H9 (cell line): ENCODE results near the gene C1orf56. TPM values are rescaled to one million over a fixed set of nuclear protein-coding genes. Genes with fewer than 3 reads are reported as not detected.

Experiments used
- DNase-seq: peaks from one replicate; pipeline ENCODE4 v3.0.0-alpha.2; 2017
- H2AFZ ChIP-seq: one replicate; pipeline ENCODE4 v1.6.1; 2013; ENCODE audit warnings: mild to moderate bottlenecking, low read length, control low read depth, moderate library complexity
- H2AK5ac ChIP-seq: 2 replicates; pipeline ENCODE4 v1.6.1; 2013; ENCODE audit warnings: low read length, control low read depth, mixed read lengths; ENCODE audit not compliant: insufficient read length
- H2BK120ac ChIP-seq: one replicate; pipeline ENCODE4 v1.6.1; 2013; ENCODE audit warnings: low read depth, mild to moderate bottlenecking, low read length, control low read depth, inconsistent platforms; ENCODE audit not compliant: poor library complexity, severe bottlenecking
- H2BK12ac ChIP-seq: 2 replicates; pipeline ENCODE4 v1.6.1; 2013; ENCODE audit warnings: low read length, control low read depth, mixed read lengths, low read depth; ENCODE audit not compliant: insufficient read length
- H2BK15ac ChIP-seq: 2 replicates; pipeline ENCODE4 v1.6.1; 2013; ENCODE audit warnings: low read depth, low read length, control low read depth
- H2BK20ac ChIP-seq: one replicate; pipeline ENCODE4 v1.6.1; 2013; ENCODE audit warnings: low read depth, mild to moderate bottlenecking, low read length, control low read depth, inconsistent platforms; ENCODE audit not compliant: poor library complexity, severe bottlenecking
- H2BK5ac ChIP-seq: 2 replicates; pipeline ENCODE4 v1.6.1; 2013; ENCODE audit warnings: low read length, control low read depth, mixed read lengths; ENCODE audit not compliant: insufficient read length
- H3K14ac ChIP-seq: 2 replicates; pipeline ENCODE4 v1.6.1; 2013; ENCODE audit warnings: low read length, control low read depth; ENCODE audit not compliant: insufficient read depth
- H3K18ac ChIP-seq: 2 replicates; pipeline ENCODE4 v1.6.1; 2013; ENCODE audit warnings: low read depth, mild to moderate bottlenecking, mixed read lengths, low read length, control low read depth; ENCODE audit not compliant: insufficient read length
- H3K23ac ChIP-seq: 2 replicates; pipeline ENCODE4 v1.6.1; 2013; ENCODE audit warnings: low read length, control low read depth, mixed read lengths, low read depth; ENCODE audit not compliant: insufficient read length
- H3K23me2 ChIP-seq: 2 replicates; pipeline ENCODE4 v1.6.1; 2013; ENCODE audit warnings: low read depth, mild to moderate bottlenecking, mixed read lengths, low read length, control low read depth; ENCODE audit not compliant: insufficient read length, poor library complexity, severe bottlenecking
- H3K27ac ChIP-seq: 2 replicates; pipeline ENCODE4 v1.5.1; 2013; ENCODE audit warnings: low read length, control low read depth, mixed read lengths, low read depth; ENCODE audit not compliant: insufficient read length
- H3K27me3 ChIP-seq: 2 replicates; pipeline ENCODE4 v1.6.1; 2013; ENCODE audit warnings: low read length, control low read depth, inconsistent platforms; ENCODE audit not compliant: insufficient read depth
- H3K4ac ChIP-seq: 2 replicates; pipeline ENCODE4 v1.6.1; 2013; ENCODE audit warnings: low read depth, mild to moderate bottlenecking, control low read depth, inconsistent platforms, low read length, moderate library complexity
- H3K4me1 ChIP-seq: 2 replicates; pipeline ENCODE4 v1.6.1; 2013; ENCODE audit warnings: low read length, control low read depth, inconsistent platforms; ENCODE audit not compliant: insufficient read depth
- H3K4me2 ChIP-seq: 2 replicates; pipeline ENCODE4 v1.6.1; 2013; ENCODE audit warnings: low read length, control low read depth, mixed read lengths; ENCODE audit not compliant: insufficient read length, insufficient read depth
- H3K56ac ChIP-seq: 2 replicates; pipeline ENCODE4 v1.6.1; 2013; ENCODE audit warnings: low read depth, mild to moderate bottlenecking, mixed read lengths, low read length, control low read depth; ENCODE audit not compliant: insufficient read length
- H3K79me1 ChIP-seq: 2 replicates; pipeline ENCODE4 v1.6.1; 2013; ENCODE audit warnings: low read depth, mild to moderate bottlenecking, moderate library complexity, low read length, control low read depth, inconsistent platforms; ENCODE audit not compliant: insufficient read depth, poor library complexity, severe bottlenecking
- H3K79me2 ChIP-seq: 2 replicates; pipeline ENCODE4 v1.6.1; 2013; ENCODE audit warnings: low read length, control low read depth, inconsistent platforms; ENCODE audit not compliant: insufficient read depth
- H3K9ac ChIP-seq: 2 replicates; pipeline ENCODE4 v1.6.1; 2013; ENCODE audit warnings: low read length, control low read depth, mixed read lengths; ENCODE audit not compliant: insufficient read length; ENCODE audit errors: extremely low read depth
- H3K9me3 ChIP-seq: one replicate; pipeline ENCODE4 v1.6.1; 2013; ENCODE audit warnings: low read depth, low read length, inconsistent platforms; ENCODE audit not compliant: control insufficient read depth
- H3T11ph ChIP-seq: one replicate; pipeline ENCODE4 v1.6.1; 2013; ENCODE audit warnings: mild to moderate bottlenecking, low read length, control low read depth, inconsistent platforms
- H4K20me1 ChIP-seq: one replicate; pipeline ENCODE4 v1.6.1; 2013; ENCODE audit not compliant: control insufficient read depth, insufficient read length, insufficient read depth
- H4K5ac ChIP-seq: 2 replicates; pipeline ENCODE4 v1.6.1; 2013; ENCODE audit warnings: low read depth, mild to moderate bottlenecking, mixed read lengths, low read length, control low read depth; ENCODE audit not compliant: insufficient read length
- H4K8ac ChIP-seq: replicated peaks from 2 replicates; pipeline ENCODE4 v1.6.1; 2013; ENCODE audit warnings: low read length, control low read depth, mixed read lengths, low read depth; ENCODE audit not compliant: insufficient read length
- H4K91ac ChIP-seq: 2 replicates; pipeline ENCODE4 v1.6.1; 2013; ENCODE audit warnings: low read depth, mild to moderate bottlenecking, moderate library complexity, mixed read lengths, low read length, control low read depth; ENCODE audit not compliant: insufficient read length
- H3K27ac Mint-ChIP-seq, 3 experiments: 2 replicates in 2 of 3; 3 replicates in 1 of 3; pipeline ENCODE4 v1.8.0; 2020 to 2021; ENCODE audit warnings: mixed read lengths in 3 of 3, mild to moderate bottlenecking in 1 of 3, moderate library complexity in 1 of 3
- H3K27me3 Mint-ChIP-seq: 2 replicates; pipeline ENCODE4 v1.8.0; 2021; ENCODE audit warnings: low read depth, mild to moderate bottlenecking, moderate library complexity, mixed read lengths
- H3K36me3 Mint-ChIP-seq, 3 experiments: 2 replicates in 2 of 3; 3 replicates in 1 of 3; pipeline ENCODE4 v1.8.0; 2020 to 2021; ENCODE audit warnings: low read depth in 3 of 3, mixed read lengths in 3 of 3; ENCODE audit not compliant: insufficient read depth in 1 of 3
- H3K4me1 Mint-ChIP-seq, 2 experiments: 2 replicates each; pipeline ENCODE4 v1.8.0; 2020; ENCODE audit warnings: mixed read lengths in 2 of 2
- H3K4me3 Mint-ChIP-seq, 2 experiments: 2 replicates in 1 of 2; 3 replicates in 1 of 2; pipeline ENCODE4 v1.8.0; 2020 to 2021; ENCODE audit warnings: mild to moderate bottlenecking in 2 of 2, mixed read lengths in 2 of 2, moderate library complexity in 1 of 2
- H3K9me3 Mint-ChIP-seq, 2 experiments: 2 replicates in 1 of 2; 3 replicates in 1 of 2; pipeline ENCODE4 v1.8.0; 2020; ENCODE audit warnings: mild to moderate bottlenecking in 2 of 2, mixed read lengths in 2 of 2, moderate library complexity in 1 of 2
- CTCF ChIP-seq: fragments of 200-600 bp; sonication (generic); conservative IDR thresholded peaks from 3 replicates; pipeline ENCODE4 v1.8.0; 2021; ENCODE audit warnings: antibody characterized with exemption, mild to moderate bottlenecking
- WGBS: extraction: QIAGEN DNeasy Blood & Tissue Kit; methylation state at CpG from one replicate; pipeline ENCODE4 v1.1.7; 2013; ENCODE audit warnings: missing lambda C conversion rate, low lambda C conversion rate, mixed read lengths; ENCODE audit not compliant: insufficient read length; ENCODE audit errors: extremely low coverage; 5-methylcytosine and 5-hydroxymethylcytosine counted together
- total RNA-seq: library from RNA; stranded (reverse); gene quantifications from 2 replicates; pipeline ENCODE4 v1.2.1, GENCODE V29; 2021

The C1orf56 gene
- total RNA-seq, 1 experiment from 2014 or later = 4.8 TPM

DNA sequence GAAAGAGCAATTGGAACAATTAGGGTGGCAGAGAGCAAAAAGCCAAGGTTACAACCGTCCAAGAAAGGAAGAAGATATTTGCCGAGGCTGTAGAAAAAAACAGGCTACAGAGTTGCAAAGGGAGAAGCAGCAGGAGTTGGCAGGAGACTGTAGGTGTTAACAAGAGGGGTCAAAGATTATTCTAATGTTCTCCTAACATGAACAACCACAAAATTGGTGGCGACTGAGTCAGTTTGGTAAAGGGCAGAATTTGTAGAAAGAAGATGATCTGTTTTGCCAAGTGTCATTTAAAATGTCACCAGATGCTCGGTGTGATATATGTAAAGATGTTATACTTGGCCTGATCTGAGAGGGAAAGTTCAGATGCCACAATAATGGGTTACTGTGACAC lies 39.7 kb upstream of the C1orf56 start:
- H2BK12ac ChIP-seq = peak overlapping the region; percentile 64
- H3K4me1 ChIP-seq = peaks cover 5% of the 10 kb centered on the region; the same call in 1 of the 2 replicates
- H3K4me3 Mint-ChIP-seq = peak overlapping the region; percentile 97 to 99
- H3K4me2 ChIP-seq = peak overlapping the region; percentile 77
- H3K27me3 ChIP-seq = no peaks in the 10 kb centered on the region
- peak overlapping the region; percentile 33 for H2BK20ac ChIP-seq
- H3K27ac ChIP-seq = peak overlapping the region; percentile 4
- no peak overlapping the region for H4K5ac ChIP-seq
- peak overlapping the region; percentile 12 to 97 (median 96); a peak in 6 of 7 replicates for H3K27ac Mint-ChIP-seq
- no peaks in the 10 kb centered on the region for H4K20me1 ChIP-seq
- no peak overlapping the region for H2BK5ac ChIP-seq
- H4K8ac ChIP-seq = no peak overlapping the region
- no peak overlapping the region for H2AK5ac ChIP-seq
- no peaks in the 10 kb centered on the region for H3K79me1 ChIP-seq
- H3K56ac ChIP-seq = no peak overlapping the region
- H3K23ac ChIP-seq = no peak overlapping the region
- no peak for DNase-seq
- H3K9me3 Mint-ChIP-seq = no peaks in the 10 kb centered on the region; a peak in 2 of 5 replicates
- no peak for TF ChIP-seq CTCF
- no peak overlapping the region for H3K9ac ChIP-seq
- no peak overlapping the region for H2BK15ac ChIP-seq
- H3K36me3 Mint-ChIP-seq = no peaks in the 10 kb centered on the region; a peak in 1 of 7 replicates
- peaks cover 13% of the 10 kb centered on the region for H3K23me2 ChIP-seq
- peak overlapping the region; percentile 78; the same call in 1 of the 2 replicates for H3K4ac ChIP-seq
- WGBS = no CpG with 5 or more reads among the region's 4 CpGs
- H3K18ac ChIP-seq = peak overlapping the region; percentile 71
- no peaks in the 10 kb centered on the region; the same call in 1 of the 2 replicates for H3K79me2 ChIP-seq
- peak overlapping the region; percentile 82; the same call in 1 of the 2 replicates for H3K14ac ChIP-seq
- peak overlapping the region; percentile 97 for H2BK120ac ChIP-seq
- H4K91ac ChIP-seq = no peak overlapping the region
- H3T11ph ChIP-seq = peak overlapping the region; percentile 92
- H2AFZ ChIP-seq = no peak overlapping the region
- no peaks in the 10 kb centered on the region; the same call in 1 of the 2 replicates for H3K27me3 Mint-ChIP-seq
- peaks cover 35 to 41% of the 10 kb centered on the region in 2 experiments for H3K4me1 Mint-ChIP-seq
- no peaks in the 10 kb centered on the region for H3K9me3 ChIP-seq
